ENCODE measurements around the gene ALG14.

- no peak for TF ChIP-seq FOSL2 (IDR thresholded peaks at IDR 0.05; ENCODE audit: borderline replicate concordance, low read depth)
- no peak for TF ChIP-seq POLR2AphosphoS5 (IDR thresholded peaks at IDR 0.05; ENCODE audit: low read depth, low read length)
- no peak for TF ChIP-seq RFX5 (IDR thresholded peaks at IDR 0.05; ENCODE audit: low read length)
- no peak for TF ChIP-seq EP300 (IDR thresholded peaks at IDR 0.05; ENCODE audit: borderline replicate concordance in 1 of 2, low read depth in 1 of 2, low read length in 1 of 2)
- TF ChIP-seq RXRA (IDR thresholded peaks at IDR 0.05; ENCODE audit: borderline replicate concordance, low read depth) = no peak
- no peak for TF ChIP-seq CTCF (IDR thresholded peaks at IDR 0.05)
- TF ChIP-seq MAX (IDR thresholded peaks at IDR 0.05; ENCODE audit: low read depth) = no peak
Observed at GRCh38 chr1:95004013-95004412, 68.7 kb downstream of the ALG14 start.

Data from SK-N-SH (cell line).